COLO829 (cell line): ENCODE data around the gene MCFD2.

Experiments used
- DNase-seq: peaks from one replicate; pipeline ENCODE4 v3.0.0; 2012; ENCODE audit warnings: low spot score

The MCFD2 gene

DNA sequence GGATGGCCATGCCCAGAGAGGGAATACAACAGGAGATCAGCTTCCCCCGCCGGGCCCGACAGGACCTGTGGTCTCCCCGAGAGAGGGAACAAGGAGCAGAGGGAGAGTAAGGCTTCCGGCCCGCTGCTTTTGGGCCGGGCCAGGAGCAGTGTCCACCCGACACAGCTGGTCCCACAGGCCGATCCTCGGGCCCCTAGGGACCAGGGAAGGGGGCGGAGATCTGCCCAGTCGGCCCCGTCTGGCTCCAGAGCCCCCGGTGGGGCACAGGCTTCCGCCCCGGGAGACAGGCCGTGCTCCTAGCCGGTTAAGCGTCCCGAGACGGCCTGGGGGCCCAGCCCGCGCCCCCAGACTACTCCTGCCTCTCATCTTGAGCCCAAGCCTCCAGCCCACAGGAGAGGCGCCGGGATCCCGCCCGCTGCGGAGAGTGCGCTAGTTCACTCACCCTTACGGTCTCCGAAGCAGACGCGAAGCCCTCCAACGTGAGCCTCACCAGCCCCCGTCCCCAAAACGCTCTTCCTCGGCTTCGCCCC is at the start of gene MCFD2:
Gene MCFD2, minus strand, starts transcription at position 526 of the 530 bp plus-strand sequence. CDS start 6,635 bp downstream, outside the sequence.
- DNase-seq, result no peak

DNA sequence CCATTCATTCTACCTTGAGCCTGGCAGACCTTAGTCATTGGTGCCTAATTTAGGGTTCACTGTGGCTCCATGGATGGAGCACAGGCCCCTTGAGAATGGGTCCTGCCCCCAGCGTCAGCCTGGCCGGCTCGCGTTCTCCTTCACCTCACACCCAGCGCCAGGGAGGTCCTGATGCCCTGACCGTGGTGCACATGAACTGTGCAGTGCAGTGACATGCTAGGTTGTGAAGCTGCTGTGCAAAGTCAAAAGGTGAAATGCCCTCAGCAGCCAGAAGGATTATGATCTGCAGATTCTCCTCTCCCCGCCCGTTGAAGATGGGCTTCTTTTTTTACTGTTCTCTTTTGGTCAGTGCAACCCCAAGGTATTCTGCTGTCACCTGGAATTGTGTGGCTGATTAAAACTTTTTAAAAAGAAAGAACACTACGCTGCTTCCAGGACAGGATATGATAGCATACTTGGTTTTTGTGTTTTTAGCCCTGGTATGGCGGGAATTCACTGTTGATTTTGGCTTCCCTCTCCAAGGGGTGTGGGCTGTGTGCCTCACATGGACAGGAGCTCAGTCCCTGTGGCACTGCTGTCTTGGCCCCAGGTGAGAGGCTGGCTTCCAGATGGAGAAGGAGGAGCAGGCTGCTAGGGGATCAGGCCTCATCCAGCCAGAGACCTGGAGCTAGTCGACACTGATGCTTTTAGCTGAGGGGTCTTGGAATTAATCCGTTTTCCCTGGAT is 49.4 kb upstream of the MCFD2 start:
- DNase-seq, result no peak

DNA sequence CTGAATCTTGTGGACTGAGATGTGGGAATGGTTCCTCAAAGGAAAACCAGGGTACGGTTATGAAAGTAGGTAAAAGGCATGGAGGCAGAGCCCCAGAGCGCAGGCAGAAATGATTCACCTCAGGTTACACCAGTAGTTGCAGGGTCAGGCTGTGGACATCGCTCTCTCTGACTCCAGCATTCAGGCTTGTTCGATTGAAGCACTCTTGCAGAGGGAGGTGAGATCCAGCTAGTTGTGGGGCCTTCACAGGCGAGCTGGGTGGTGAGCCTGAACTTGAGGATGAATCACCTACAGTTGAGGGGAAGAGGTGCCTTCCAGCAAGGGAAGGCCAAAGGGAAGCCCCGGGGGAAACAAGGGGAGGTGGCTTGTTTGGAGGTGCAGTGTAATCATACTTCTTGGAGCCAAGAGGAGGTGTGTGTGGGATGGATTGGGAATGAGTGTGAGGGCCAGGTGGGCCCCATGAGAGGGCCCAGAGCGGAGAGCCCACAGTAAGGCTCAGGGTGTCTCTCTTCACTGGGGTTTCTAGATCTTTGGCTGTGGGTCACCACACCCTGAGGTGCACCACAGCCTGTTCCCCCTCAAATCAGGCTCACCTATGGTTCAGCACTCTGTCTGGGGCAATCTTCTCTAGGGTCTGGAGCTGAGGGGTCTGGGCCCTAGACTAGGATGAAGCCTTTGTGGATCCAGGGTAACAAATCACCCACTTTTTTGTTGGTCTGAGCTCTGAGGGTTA is 48.5 kb upstream of the MCFD2 start:
- DNase-seq, result no peak

DNA sequence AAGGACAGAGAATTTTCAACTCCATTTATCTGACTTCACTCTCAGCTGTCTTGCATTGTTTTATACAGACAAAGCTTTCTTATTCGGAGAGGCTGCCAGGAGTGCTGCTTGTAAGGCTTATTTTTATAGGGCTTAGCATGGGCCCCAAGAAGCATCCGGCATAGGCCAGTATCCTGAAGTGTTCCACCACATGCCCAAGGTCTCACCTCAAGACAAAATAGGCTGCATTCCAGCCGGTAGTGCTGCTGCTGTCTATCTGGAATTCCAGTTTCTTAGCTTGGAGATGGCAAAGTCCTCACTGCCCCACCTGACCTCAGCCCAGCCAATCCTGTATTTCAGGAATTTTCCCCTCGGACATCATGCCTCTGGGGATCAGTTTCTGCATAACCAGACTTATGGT is 47.6 kb upstream of the MCFD2 start:
- DNase-seq, result no peak

DNA sequence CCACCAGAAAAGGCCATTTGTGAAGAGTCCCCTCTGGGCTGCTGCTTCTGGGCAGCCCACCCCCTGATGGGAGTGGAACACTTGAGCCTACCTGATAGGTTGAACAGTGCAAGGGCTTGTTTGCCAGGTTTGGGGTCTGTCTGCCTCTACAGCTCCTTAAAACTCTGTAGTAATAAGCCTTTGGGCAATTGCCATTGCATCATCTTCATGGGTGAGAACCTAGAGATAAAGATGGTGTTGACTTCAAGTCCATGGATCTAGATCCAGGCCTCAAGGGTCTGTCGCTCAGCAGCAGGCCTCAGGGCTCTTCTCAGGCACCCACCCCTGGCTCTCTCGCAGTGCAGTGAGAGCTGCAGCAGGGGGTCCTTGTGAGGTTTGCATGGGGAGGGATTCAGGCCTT is 47.1 kb upstream of the MCFD2 start:
- no peak for DNase-seq

DNA sequence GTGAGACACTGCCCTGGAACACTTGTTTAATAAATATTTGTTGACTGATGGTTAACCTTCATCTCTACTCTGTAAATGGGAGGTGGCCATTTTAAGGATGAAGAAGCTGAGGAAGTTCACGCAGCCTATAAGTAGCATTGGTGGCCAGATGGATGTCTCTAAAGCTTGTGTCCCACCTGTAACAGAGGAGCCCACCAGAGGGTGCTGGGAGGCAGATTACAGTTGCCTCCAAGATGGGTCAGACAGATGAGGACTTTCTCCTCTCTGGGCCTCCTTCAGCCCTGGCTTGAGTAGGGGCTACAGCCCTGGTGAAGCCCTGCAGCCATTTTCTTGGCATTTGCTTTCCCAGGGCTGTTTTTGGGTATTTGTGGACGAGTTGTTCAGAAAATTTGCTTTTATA is 45.0 kb upstream of the MCFD2 start:
- DNase-seq, result no peak

DNA sequence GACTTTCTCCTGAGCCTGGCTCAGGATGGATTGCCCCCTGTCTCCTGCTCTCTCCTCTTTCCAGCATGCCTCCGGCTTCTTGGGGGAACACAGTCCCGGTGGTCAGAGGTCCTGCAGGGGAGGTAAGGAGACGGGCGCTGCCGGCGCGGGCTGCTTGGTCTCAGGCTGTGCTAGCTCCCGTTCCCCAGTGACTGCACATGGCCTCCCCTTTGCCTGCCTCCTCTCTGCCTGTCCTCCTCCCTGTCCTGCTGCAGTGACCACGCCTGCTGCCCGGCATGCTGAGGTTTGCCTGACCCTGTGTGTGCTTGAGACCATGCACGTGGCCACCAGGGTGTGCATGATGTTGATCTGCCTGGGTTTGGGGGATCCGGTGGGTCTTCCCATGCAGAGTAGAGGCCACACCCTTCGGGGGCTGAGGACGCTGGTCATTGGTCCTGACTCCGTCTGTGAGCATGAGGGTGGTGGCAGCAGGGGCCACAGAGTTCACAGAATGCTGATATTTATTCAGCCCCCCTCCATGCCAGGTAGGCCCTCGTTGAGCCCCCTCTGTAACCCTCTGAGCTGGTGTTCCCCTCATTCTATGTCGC is 42.9 kb upstream of the MCFD2 start:
- DNase-seq, result no peak

DNA sequence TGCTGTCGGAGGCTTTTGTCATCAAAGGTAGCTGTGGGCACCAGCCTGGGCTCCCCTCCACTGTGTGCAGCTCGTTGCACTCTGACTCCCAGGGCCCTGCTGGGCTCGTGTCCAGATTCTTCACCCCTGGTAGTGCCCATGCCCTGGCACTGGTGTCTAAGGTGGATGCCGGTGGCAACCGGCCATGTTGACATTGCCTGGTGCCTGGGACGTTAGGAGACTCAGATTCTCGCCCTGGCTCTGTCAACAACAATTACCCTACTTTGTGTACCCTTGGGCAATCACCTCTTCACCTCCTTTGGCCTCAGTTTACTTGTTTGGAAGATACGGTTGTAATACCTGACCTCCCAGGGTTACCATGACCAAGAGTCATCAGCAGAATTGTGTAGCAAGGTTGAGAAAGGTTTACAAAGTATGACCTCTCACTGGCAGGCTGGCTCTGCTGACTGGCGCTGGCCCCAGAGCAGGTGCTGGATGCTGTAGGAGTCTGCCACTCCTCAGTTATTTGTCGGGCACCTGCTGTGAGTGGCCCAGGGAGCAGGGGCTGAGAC is 41.5 kb upstream of the MCFD2 start:
- no peak for DNase-seq

DNA sequence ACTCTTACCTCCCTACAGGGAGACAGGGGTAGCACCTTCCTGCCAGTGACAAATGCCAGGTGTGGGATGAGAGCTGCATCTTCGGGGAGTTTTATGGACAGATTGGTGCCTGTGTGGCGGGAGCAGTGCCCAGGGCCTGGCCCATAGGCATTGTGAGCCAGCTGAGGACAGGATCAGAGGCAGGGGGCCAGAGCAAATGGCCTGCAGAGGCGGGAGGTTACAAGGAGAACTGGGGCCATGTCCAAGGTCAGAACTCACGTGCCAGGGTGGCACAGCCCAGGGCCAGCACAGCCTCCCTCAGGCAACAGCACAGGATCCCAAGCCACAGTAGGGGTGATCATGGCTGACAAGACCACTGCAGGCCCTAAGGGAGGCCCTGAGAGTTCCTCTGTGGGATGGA is 40.2 kb upstream of the MCFD2 start:
- no peak for DNase-seq

DNA sequence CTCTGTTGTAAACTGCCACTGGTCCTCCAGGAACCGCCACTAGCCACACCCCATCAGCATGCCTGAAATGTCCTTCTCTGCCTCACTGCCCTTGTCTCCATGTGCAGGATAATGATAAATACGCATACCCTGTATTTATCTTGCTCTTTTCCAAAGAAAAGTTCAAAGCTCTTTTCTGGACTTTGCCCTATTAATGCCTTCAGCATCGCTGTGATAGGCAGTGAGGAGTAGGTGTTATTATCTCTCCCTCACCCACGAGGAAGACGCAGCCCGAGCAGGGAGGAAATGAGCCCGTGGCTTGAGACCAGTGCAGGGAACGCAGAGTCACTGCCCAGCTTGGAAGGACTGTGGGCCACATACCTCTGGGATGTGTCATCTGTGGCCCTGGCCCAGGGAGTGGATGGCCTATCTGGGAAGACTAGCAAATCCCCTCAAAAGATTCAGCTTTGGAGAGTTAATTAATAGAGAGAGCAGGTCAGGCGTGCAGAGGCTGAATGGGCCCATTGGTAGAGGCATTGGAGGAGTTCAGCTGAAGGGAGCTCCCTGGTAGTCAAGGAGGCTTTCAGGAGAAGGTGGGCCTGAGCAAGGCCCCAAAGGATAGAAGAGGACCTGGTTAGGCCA is 39.5 kb upstream of the MCFD2 start:
- DNase-seq, result peak; percentile 55

DNA sequence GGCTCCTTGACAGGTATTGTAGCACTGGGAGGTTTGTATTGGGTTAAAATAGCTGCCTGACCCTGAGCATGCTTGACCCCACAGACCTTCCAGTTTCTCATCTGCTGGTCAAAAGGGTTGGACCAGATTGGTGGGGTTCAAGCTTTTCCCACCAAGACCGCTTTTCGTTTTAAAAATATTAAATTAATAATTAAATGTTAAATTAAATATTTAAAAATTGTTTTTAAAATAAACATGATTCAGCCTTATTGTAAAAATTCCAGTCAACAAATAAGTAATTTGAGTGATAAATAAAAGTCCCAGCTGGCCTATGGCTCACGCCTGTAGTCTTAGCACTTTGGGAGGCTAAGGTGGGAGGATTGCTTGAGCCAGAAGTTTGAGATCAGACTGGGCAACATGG is 36.6 kb upstream of the MCFD2 start:
- no peak for DNase-seq

DNA sequence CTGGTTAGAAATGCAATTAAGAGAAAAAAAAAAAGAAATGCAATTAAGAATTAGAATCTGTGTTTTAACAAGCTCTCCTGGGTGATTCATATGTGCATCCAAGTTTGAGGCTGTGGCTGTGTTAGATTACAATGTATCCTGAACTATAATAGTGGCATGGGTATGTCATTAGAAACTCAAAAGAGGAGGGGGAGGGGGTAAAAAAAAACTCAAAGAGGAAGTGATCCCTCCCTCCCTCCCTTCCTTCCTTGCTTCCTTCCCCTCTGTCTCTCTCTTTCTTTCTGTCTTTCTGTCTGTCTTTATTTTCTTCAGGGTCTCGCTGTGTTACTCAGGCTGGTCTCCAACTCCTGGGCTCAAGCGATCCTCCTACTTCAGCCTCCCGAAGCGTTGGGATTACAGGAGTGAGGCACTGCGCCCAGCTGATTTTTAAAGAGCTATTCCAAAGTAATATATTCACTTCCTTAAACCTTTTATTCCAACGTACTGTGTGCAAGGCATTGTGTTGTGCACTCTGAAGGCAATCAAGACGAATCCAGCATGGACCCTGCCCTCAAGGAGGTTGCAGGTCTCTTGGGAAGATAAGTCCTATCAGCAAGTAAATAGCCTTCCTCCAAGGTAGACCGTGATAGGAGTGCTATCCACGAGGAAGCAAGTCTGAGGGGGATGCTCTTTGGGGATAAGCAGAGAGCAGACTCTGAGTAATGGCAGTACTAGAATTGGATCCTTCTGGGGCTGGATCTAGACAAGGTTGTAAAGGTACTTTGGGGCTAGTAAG is 35.9 kb upstream of the MCFD2 start:
- no peak for DNase-seq

DNA sequence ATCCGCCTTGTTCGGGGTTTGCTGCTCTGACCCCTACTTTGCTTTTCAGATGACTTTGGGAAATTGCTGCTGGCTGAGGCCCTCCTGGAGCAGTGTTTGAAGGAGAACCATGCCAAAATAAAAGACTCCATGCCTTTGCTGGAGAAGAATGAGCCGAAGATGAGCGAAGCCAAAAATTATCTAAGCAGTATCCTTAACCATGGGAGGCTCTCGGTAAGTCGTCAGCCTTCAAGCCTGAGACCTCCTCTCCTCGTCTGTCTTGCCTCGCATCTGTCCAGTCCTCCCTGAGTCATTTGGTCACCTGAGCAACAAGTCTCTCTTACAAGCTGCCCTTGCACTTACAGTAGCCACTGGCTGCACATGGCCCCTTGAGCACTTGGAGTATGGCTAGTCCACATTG is 34.7 kb upstream of the MCFD2 start:
- DNase-seq, result no peak

DNA sequence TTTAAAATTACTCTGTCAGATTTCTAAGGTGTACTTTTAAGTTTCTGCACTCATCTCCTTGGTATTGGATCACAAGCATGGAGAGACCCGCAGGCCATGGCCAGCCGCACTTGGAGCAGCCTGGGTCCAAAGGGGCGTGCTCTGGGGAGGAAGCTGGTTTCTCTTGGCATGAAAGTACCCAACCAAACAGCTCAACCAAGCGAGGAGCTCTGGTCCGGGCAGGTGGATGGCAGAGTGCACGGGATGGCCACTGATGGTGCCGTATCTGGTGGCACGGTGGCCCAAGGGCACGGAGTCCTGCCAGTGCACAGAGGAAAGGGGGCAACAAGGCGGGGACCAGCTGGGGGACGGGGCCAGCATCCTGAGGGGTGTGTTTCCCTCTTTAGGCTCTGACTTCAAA is 32.2 kb upstream of the MCFD2 start:
- DNase-seq, result no peak

DNA sequence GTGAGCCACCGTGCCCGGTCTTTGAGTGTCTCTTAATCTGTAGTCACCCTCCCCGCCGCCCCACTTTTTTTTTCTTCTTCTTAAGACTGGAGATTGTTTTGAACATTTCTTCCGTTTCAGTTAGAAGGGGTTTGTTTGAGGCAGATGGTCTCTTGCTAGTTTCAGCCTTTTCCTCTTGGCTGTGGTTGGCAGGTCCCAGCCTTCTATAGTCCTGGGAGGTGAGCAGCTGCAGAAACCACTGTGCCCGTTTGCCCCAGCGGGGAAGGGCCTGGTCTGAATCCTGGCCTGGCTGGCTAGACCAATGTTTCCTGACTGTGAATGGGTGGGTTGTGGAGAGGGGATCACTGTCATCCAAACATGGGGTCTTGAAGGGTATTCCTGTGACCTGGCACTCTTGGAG is 30.1 kb upstream of the MCFD2 start:
- DNase-seq, result no peak

DNA sequence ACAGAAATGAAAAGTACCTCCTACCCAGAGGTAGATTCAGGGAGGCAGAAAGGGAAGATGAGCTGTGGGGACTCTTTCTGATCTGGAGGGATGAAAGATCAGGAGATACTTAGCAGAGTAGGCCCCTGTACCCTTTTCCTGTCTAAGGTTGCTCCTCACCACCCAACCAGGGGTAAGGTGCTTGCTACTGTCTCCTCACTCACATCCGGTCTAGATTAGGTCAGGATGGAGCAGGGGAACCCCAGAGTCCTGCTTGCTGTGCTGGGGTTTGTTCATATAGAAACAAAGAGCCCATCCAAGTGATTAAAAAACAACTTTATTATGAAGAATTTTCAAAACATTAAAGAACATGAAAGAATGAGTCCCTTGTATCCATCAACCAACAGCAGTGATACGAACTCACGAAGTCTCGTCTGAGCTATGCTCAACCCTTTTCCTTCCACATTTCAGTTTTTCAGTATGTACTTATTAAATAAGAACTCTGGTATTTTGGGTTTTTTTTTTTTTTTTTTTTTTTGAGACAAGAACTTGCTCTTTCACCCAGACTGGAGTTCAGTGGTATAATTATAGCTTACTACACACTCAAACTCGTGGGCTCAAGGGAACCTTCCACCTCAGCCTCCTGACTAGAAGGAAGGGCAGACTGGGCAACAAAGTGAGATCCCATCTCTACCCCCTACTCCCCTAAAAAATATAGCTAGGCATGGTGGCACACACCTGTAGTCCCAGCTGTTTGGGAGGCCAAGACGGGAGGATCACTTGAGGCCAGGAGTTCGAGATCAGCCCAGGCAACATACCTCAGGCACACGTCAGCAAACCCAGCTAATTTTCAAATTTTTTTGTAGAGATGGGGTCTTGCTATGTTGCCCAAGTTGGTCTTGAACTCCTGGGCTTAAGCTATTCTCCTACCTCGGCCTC is 28.5 kb upstream of the MCFD2 start:
- DNase-seq, result no peak

DNA sequence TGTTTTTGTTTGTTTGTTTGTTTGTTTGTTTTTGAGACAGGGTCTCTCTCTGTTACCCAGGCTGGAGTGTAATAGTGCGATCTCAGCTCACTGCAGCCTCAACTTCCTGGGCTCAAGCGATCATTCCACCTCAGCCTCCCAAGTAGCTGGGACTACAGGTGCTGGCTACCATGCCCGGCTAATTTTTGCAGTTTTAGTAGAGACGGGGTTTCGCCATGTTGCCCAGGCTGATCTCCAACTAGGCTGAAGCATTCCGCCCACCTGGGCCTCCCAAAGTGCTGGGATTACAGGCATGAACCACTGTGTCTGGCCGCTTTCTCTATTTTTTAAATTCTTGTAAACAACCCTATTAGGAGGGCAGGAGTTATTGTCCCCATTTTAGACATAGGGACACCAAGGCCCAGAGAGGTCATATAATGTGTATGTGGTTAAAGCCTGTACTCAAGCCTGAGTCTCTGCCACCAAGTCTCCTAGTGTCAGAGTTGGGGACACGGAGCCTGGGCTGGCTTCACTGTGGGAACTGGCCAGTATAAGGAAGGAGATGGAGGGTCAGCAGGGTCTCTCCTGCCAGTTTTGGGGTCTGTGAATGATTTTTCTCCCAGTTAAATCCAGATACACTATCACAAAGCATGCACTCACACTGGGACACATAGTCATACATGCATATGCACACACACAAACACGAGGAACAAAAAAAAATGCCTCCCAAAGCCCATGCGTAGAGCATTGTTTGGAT is 27.5 kb upstream of the MCFD2 start:
- no peak for DNase-seq

DNA sequence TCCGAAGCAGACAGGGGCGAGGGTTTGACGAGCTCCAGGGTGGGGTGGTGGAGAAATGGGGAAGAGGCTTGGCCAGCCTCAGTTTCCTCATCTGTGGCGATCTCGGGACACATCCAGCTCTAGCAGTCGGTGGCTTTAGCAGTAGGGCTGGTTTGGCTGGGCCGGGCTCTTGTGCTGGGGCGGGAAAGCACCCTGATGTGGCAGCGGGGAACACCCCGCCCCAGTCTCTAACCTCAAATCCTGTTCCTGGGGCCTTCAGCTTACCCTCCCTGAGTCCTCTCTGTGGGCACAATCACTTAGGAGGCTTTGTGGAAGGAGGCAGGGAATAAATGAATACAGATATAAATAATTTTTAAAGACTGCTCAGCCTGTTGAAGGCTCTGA is 26.5 kb upstream of the MCFD2 start:
- DNase-seq, result no peak

DNA sequence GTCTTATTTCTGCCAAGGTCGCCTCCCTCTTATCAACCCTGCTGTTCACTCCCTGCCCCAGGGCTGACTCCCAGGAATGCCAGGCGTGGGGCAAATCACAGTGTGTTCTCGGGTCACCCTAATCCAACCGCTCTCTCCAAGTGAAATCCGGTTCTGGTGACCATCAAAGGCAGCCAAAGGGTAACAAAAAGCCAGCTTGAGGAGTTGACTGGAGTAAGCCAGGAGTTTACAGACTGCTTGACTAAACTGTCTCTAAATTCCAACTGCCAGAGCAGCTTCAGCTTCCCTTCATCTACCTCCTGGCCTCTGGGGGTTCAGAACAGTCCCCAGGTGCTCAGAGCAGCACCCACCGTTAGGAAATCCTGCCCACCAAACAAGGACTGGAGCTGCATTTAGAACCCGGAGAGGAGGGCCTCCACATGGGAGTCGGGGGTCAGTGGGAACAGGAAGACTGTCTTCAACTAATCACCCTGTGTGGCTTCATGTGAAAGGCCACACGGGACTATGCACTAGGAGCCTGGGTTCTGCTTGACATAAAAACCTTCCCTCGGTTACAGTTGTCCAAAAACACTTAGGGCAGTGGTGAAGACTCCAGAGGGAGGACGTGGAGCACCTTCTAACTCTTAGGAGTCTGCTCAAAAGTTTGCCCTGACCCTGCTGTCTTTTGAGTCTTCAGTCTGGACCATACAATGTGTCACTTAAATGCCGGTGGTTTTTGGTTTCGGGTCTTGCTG is 24.2 kb upstream of the MCFD2 start:
- DNase-seq, result no peak
